Activated T-cell treated with anti-CD3 and anti-CD28 coated beads, Interleukin-2, amount 50 U/mL, for 1 hour (primary cell): ENCODE results near the gene SLC39A7.
"Not testable (repeated sequence)": the region's sequence is repeated elsewhere in the genome, so short reads cannot be mapped to it uniquely, and the experiment has no call there.

Experiments
- DNase-seq: peaks from one replicate; pipeline ENCODE4 v3.0.0-alpha.2; 2020

The SLC39A7 gene

GRCh38 chr6:33206864-33207551 is 6.3 kb downstream of the SLC39A7 start:
- no peak for DNase-seq

- DNase-seq, result no peak
Observed at GRCh38 chr6:33207552-33208090, 7.0 kb downstream of the SLC39A7 start.

GRCh38 chr6:33208091-33208967 is 7.7 kb downstream of the SLC39A7 start, which contains the start of gene RING1:
RING1 (plus strand) TSS chr6:33208500; CDS start chr6:33208823, 323 bp downstream.
- DNase-seq, result peak; percentile 91

- no peak for DNase-seq
Observed at GRCh38 chr6:33209856-33210255, 9.2 kb downstream of the SLC39A7 start.

- DNase-seq, result no peak
Observed at GRCh38 chr6:33211136-33211535, 10.5 kb downstream of the SLC39A7 start.

GRCh38 chr6:33211666-33212422 is 11.2 kb downstream of the SLC39A7 start:
- no peak for DNase-seq

GRCh38 chr6:33212857-33213165 is 12.1 kb downstream of the SLC39A7 start:
- DNase-seq, result no peak

- DNase-seq, result peak; percentile 43
Observed at GRCh38 chr6:33213166-33213988, 12.7 kb downstream of the SLC39A7 start.

- no peak for DNase-seq
Observed at GRCh38 chr6:33213989-33214335, 13.3 kb downstream of the SLC39A7 start.

GRCh38 chr6:33215271-33216116 is 14.8 kb downstream of the SLC39A7 start:
- no peak for DNase-seq

GRCh38 chr6:33216117-33216649 is 15.5 kb downstream of the SLC39A7 start:
- DNase-seq, result no peak

- no peak for DNase-seq
Observed at GRCh38 chr6:33217246-33217645, 16.6 kb downstream of the SLC39A7 start.

- no peak for DNase-seq
Observed at GRCh38 chr6:33217681-33218080, 17.0 kb downstream of the SLC39A7 start.

- not testable (repeated sequence) for DNase-seq
Observed at GRCh38 chr6:33226503-33227120, 25.9 kb downstream of the SLC39A7 start.

- DNase-seq, result no peak
Observed at GRCh38 chr6:33235221-33235634, 34.6 kb downstream of the SLC39A7 start.

GRCh38 chr6:33236328-33236727 is 35.7 kb downstream of the SLC39A7 start:
- no peak for DNase-seq

GRCh38 chr6:33236852-33237251 is 36.2 kb downstream of the SLC39A7 start:
- DNase-seq, result no peak

- DNase-seq, result no peak
Observed at GRCh38 chr6:33237741-33238140, 37.1 kb downstream of the SLC39A7 start.

- DNase-seq, result no peak
Observed at GRCh38 chr6:33241968-33242367, 41.3 kb downstream of the SLC39A7 start.

- DNase-seq, result no peak
Observed at GRCh38 chr6:33243476-33243875, 42.8 kb downstream of the SLC39A7 start.
